Measurements from ENCODE around the gene CMTM8.

DNA sequence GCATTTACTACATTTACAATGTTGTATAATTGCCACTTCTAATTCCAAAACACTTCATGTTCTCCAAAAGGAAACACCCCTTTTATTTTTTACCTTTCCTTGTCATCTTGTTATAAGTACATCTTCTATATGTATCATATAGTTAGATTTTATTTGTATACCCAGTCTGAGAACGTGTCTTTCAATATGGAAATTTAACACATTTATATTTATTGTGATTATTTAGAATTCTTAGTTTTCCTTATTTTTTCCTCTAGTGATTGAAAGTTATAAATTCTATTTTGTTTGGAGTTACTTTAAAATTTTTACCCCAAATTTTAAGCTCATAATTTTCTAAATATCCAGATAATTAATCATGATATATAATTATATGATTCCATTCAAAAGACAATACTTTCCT lies 15.8 kb downstream of the CMTM8 start:
- TF ChIP-seq, protein P1, sequence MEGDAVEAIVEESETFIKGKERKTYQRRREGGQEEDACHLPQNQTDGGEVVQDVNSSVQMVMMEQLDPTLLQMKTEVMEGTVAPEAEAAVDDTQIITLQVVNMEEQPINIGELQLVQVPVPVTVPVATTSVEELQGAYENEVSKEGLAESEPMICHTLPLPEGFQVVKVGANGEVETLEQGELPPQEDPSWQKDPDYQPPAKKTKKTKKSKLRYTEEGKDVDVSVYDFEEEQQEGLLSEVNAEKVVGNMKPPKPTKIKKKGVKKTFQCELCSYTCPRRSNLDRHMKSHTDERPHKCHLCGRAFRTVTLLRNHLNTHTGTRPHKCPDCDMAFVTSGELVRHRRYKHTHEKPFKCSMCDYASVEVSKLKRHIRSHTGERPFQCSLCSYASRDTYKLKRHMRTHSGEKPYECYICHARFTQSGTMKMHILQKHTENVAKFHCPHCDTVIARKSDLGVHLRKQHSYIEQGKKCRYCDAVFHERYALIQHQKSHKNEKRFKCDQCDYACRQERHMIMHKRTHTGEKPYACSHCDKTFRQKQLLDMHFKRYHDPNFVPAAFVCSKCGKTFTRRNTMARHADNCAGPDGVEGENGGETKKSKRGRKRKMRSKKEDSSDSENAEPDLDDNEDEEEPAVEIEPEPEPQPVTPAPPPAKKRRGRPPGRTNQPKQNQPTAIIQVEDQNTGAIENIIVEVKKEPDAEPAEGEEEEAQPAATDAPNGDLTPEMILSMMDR (IDR thresholded peaks at IDR 0.05), result no peak
- TF ChIP-seq POLR2A (IDR thresholded peaks at IDR 0.05) (no peak), POLR2AphosphoS5 (IDR thresholded peaks at IDR 0.05) (no peak), EP300 (IDR thresholded peaks at IDR 0.05) (no peak)

Measured in sigmoid colon (tissue), 4 donors.